SK-N-SH treated with all-trans-retinoic acid at 6 μM for 48 hours (cell line): ENCODE data around the gene DESI1.

Experiments
- ATAC-seq: fragments of 200-7000 bp; cut with Tn5 transposase; 3 replicates; pipeline ENCODE4 v1.9.1; 2020; ENCODE audit warnings: mild to moderate bottlenecking, moderate library complexity
- ARNTL ChIP-seq: fragments of 450-650 bp; formaldehyde crosslinking; IDR thresholded peaks from 2 replicates; pipeline ENCODE4 v1.5.0; 2020; ENCODE audit warnings: low read depth, mild to moderate bottlenecking, moderate library complexity, borderline replicate concordance
- BACH2 ChIP-seq: fragments of 250-450 bp; sonication (Bioruptor Pico); IDR thresholded peaks from 2 replicates; pipeline ENCODE4 v1.9.0; 2021; ENCODE audit warnings: mild to moderate bottlenecking, borderline replicate concordance
- CSDC2 ChIP-seq: fragments of 250-450 bp; sonication (Bioruptor Pico); IDR thresholded peaks from 2 replicates; pipeline ENCODE4 v1.5.0; 2020; ENCODE audit warnings: mild to moderate bottlenecking, moderate library complexity
- ESRRG ChIP-seq: fragments of 250-450 bp; sonication (Bioruptor Pico); IDR thresholded peaks from 2 replicates; pipeline ENCODE4 v1.6.1; 2021; ENCODE audit warnings: mild to moderate bottlenecking
- PPARA ChIP-seq: fragments of 250-450 bp; sonication (Bioruptor Pico); IDR thresholded peaks from 2 replicates; pipeline ENCODE4 v1.5.0; 2020; ENCODE audit warnings: mild to moderate bottlenecking, borderline replicate concordance
- RARB ChIP-seq: fragments of 250-450 bp; sonication (Bioruptor Pico); IDR thresholded peaks from 2 replicates; pipeline ENCODE4 v1.8.0; 2021; ENCODE audit warnings: mild to moderate bottlenecking, moderate library complexity
- SNAI2 ChIP-seq: fragments of 250-450 bp; sonication (Bioruptor Pico); IDR thresholded peaks from 2 replicates; pipeline ENCODE4 v1.5.0; 2020; ENCODE audit warnings: mild to moderate bottlenecking, moderate library complexity
- TCF4 ChIP-seq: fragments of 250-450 bp; sonication (Bioruptor Pico); IDR thresholded peaks from 2 replicates; pipeline ENCODE4 v1.8.0; 2021; ENCODE audit warnings: mild to moderate bottlenecking, moderate library complexity, borderline replicate concordance
- TOX ChIP-seq: fragments of 250-450 bp; sonication (Bioruptor Pico); IDR thresholded peaks from 2 replicates; pipeline ENCODE4 v1.8.0; 2021; ENCODE audit warnings: mild to moderate bottlenecking, moderate library complexity, borderline replicate concordance
- TSHZ2 ChIP-seq: fragments of 250-450 bp; sonication (Bioruptor Pico); IDR thresholded peaks from 2 replicates; pipeline ENCODE4 v1.5.0; 2020; ENCODE audit warnings: mild to moderate bottlenecking, moderate library complexity
- ZC3H10 ChIP-seq: fragments of 250-450 bp; sonication (Bioruptor Pico); IDR thresholded peaks from 2 replicates; pipeline ENCODE4 v1.5.1; 2021; ENCODE audit warnings: mild to moderate bottlenecking, moderate library complexity
- ZFP3 ChIP-seq: fragments of 250-450 bp; sonication (Bioruptor Pico); IDR thresholded peaks from 2 replicates; pipeline ENCODE4 v1.5.0; 2020; ENCODE audit warnings: mild to moderate bottlenecking, moderate library complexity
- ZNF565 ChIP-seq: fragments of 450-650 bp; formaldehyde crosslinking; conservative IDR thresholded peaks from 2 replicates; pipeline ENCODE4 v1.5.0; 2020; ENCODE audit warnings: low read depth, mild to moderate bottlenecking, moderate library complexity
- ZNF8 ChIP-seq: fragments of 450-650 bp; formaldehyde crosslinking; IDR thresholded peaks from 2 replicates; pipeline ENCODE4 v1.5.0; 2020; ENCODE audit warnings: mild to moderate bottlenecking, moderate library complexity
- TF ChIP-seq, protein P1 (sequence below): fragments of 250-450 bp; sonication (Bioruptor Pico); IDR thresholded peaks from 2 replicates; pipeline ENCODE4 v1.5.1; 2021; ENCODE audit warnings: mild to moderate bottlenecking, moderate library complexity
- TF ChIP-seq, protein P2 (sequence below): fragments of 250-450 bp; sonication (Bioruptor Pico); IDR thresholded peaks from 2 replicates; pipeline ENCODE4 v1.5.1; 2020; ENCODE audit warnings: low read depth, mild to moderate bottlenecking, moderate library complexity
- TF ChIP-seq, protein P3 (sequence below): fragments of 250-450 bp; sonication (Bioruptor Pico); IDR thresholded peaks from 2 replicates; pipeline ENCODE4 v1.8.0; 2020; ENCODE audit warnings: mild to moderate bottlenecking, moderate library complexity, borderline replicate concordance
- TF ChIP-seq, protein P4 (sequence below): fragments of 250-450 bp; sonication (Bioruptor Pico); IDR thresholded peaks from 2 replicates; pipeline ENCODE4 v1.8.0; 2021; ENCODE audit warnings: low read depth, mild to moderate bottlenecking, moderate library complexity, borderline replicate concordance

Gene DESI1

DNA sequence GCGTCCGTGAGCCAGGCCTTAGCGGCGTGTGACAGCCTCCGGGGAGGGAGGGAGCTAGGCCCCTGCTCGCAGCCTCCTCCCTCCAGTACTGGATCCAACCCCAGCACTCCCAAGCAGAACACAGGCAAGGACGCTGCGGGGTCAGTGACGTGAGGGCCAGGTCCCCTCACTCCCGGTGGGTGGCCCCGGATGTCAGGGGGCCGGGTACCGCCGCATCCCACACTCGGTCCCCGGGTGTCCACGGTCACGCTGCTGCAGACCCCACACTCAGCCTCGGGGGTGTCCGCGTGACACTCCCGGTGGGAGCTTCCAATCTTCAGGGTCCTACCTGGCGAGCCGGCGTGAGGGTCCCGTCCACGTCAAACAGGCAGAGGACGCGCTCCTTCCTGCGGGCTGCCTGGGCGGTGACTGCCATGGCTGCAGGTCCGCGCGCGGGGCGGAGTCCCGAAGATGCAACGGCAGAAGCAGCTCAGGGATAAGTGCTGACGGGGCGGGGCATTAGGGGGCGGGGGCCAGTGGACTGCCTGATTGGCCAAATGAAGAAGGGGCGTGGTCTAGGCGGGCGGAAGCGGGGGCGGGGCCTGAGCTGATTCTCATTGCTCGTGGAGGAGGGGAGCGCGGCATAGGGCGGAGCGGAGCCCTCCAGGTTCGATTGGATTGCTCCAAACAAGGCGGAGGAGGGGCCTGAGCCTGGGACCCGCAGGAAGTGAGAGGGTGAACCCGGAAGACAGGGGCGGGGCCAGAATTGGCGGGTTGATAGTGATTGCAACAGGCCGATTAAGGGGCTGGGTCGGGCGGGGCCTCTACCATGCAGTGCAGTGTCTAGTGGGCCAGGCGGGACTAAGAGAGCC, 31.2 kb downstream of the DESI1 start, which contains the start of gene PMM1 (continued):
- TF ChIP-seq, protein P1, sequence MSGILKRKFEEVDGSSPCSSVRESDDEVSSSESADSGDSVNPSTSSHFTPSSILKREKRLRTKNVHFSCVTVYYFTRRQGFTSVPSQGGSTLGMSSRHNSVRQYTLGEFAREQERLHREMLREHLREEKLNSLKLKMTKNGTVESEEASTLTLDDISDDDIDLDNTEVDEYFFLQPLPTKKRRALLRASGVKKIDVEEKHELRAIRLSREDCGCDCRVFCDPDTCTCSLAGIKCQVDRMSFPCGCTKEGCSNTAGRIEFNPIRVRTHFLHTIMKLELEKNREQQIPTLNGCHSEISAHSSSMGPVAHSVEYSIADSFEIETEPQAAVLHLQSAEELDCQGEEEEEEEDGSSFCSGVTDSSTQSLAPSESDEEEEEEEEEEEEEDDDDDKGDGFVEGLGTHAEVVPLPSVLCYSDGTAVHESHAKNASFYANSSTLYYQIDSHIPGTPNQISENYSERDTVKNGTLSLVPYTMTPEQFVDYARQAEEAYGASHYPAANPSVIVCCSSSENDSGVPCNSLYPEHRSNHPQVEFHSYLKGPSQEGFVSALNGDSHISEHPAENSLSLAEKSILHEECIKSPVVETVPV: no peak
- TF ChIP-seq, protein P2, sequence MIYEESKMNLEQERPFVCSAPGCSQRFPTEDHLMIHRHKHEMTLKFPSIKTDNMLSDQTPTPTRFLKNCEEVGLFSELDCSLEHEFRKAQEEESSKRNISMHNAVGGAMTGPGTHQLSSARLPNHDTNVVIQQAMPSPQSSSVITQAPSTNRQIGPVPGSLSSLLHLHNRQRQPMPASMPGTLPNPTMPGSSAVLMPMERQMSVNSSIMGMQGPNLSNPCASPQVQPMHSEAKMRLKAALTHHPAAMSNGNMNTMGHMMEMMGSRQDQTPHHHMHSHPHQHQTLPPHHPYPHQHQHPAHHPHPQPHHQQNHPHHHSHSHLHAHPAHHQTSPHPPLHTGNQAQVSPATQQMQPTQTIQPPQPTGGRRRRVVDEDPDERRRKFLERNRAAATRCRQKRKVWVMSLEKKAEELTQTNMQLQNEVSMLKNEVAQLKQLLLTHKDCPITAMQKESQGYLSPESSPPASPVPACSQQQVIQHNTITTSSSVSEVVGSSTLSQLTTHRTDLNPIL: no peak
- TF ChIP-seq, protein P3, sequence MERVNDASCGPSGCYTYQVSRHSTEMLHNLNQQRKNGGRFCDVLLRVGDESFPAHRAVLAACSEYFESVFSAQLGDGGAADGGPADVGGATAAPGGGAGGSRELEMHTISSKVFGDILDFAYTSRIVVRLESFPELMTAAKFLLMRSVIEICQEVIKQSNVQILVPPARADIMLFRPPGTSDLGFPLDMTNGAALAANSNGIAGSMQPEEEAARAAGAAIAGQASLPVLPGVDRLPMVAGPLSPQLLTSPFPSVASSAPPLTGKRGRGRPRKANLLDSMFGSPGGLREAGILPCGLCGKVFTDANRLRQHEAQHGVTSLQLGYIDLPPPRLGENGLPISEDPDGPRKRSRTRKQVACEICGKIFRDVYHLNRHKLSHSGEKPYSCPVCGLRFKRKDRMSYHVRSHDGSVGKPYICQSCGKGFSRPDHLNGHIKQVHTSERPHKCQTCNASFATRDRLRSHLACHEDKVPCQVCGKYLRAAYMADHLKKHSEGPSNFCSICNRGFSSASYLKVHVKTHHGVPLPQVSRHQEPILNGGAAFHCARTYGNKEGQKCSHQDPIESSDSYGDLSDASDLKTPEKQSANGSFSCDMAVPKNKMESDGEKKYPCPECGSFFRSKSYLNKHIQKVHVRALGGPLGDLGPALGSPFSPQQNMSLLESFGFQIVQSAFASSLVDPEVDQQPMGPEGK (CRISPR knock-in tag): no peak
- TF ChIP-seq PPARA: no peak
- TF ChIP-seq, all 23 proteins: peak for 0

DNA sequence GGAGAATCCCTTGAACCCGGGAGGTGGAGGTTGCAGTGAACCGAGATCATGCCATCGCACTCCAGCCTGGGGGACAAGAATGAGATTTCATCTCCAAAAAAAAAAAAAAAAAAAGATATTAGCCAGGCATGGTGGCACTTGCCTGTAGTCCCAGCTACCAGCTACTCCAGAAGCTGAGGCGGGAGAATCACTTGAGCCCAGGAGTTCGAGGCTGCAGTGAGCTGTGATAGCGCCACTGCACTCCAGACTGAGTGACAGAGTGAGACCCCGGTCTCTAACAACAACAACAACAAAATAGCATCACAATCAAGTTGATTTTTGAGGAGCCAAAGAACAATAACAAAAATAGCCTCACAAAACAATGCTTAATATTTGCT, 33.5 kb downstream of the DESI1 start:
- TF ChIP-seq, protein P3 (CRISPR knock-in tag): no peak
- TF ChIP-seq, protein P4, sequence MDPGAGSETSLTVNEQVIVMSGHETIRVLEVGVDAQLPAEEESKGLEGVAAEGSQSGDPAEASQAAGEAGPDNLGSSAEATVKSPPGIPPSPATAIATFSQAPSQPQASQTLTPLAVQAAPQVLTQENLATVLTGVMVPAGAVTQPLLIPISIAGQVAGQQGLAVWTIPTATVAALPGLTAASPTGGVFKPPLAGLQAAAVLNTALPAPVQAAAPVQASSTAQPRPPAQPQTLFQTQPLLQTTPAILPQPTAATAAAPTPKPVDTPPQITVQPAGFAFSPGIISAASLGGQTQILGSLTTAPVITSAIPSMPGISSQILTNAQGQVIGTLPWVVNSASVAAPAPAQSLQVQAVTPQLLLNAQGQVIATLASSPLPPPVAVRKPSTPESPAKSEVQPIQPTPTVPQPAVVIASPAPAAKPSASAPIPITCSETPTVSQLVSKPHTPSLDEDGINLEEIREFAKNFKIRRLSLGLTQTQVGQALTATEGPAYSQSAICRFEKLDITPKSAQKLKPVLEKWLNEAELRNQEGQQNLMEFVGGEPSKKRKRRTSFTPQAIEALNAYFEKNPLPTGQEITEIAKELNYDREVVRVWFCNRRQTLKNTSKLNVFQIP (CRISPR knock-in tag): no peak
- TF ChIP-seq TSHZ2 (no peak), TOX (CRISPR knock-in tag) (no peak), CSDC2 (CRISPR knock-in tag) (no peak), ZFP3 (no peak), ZC3H10 (CRISPR knock-in tag) (no peak), ARNTL (CRISPR knock-in tag) (no peak), ZNF565 (CRISPR knock-in tag) (no peak), RARB (no peak)
- TF ChIP-seq, all 23 proteins: peak for 0
- ATAC-seq: no peak

- no peak for ATAC-seq
- TF ChIP-seq ESRRG: no peak
- TF ChIP-seq RARB: no peak
- TF ChIP-seq ZFP3: no peak
- TF ChIP-seq BACH2 (CRISPR knock-in tag): no peak
- TF ChIP-seq, protein P1: no peak
- TF ChIP-seq, protein P3 (CRISPR knock-in tag): no peak
- no peak for TF ChIP-seq PPARA
- no peak for TF ChIP-seq ZNF565 (CRISPR knock-in tag)
- TF ChIP-seq TCF4 (CRISPR knock-in tag): no peak
- TF ChIP-seq ZNF8: no peak
- TF ChIP-seq SNAI2: no peak
- TF ChIP-seq, protein P2: no peak
Measured at GRCh38 chr22:41585898-41586297, 34.9 kb downstream of the DESI1 start.
